Astrocyte (in vitro differentiated cells and primary cell): Measurements from ENCODE around the gene SPIRE1. TPM values are rescaled to one million over a fixed set of nuclear protein-coding genes. Genes with fewer than 3 reads are reported as not detected.

Experiments used
- DNase-seq: peaks from one replicate; pipeline ENCODE4 v3.0.0-alpha.2; 2010; ENCODE audit warnings: low read depth
- FAIRE-seq: peaks from 2 replicates; lab custom pipeline; 2011; peaks lifted over from hg19 to GRCh38; lab: Jason Lieb, UNC
- H2AFZ ChIP-seq: 2 replicates; pipeline ENCODE4 v1.6.0; 2012; ENCODE audit warnings: low read depth, low read length, inconsistent platforms
- H3K27ac ChIP-seq: 2 replicates; pipeline ENCODE4 v1.5.1; 2011; ENCODE audit warnings: low read depth, low read length, inconsistent platforms
- H3K27me3 ChIP-seq: 2 replicates; pipeline ENCODE4 v1.6.0; 2011; ENCODE audit warnings: low read length, inconsistent platforms; ENCODE audit not compliant: insufficient read depth
- H3K36me3 ChIP-seq: 2 replicates; pipeline ENCODE4 v1.5.1; 2011; ENCODE audit warnings: low read length, inconsistent platforms; ENCODE audit not compliant: insufficient read depth
- H3K4me1 ChIP-seq: 2 replicates; pipeline ENCODE4 v1.5.1; 2011; ENCODE audit warnings: low read length, inconsistent platforms; ENCODE audit not compliant: insufficient read depth
- H3K4me2 ChIP-seq: 2 replicates; pipeline ENCODE4 v1.6.0; 2012; ENCODE audit warnings: low read length, inconsistent platforms
- H3K4me3 ChIP-seq: 2 replicates; pipeline ENCODE4 v1.5.1; 2011; ENCODE audit warnings: low read depth, mild to moderate bottlenecking, low read length, inconsistent platforms; ENCODE audit not compliant: insufficient read depth
- H3K79me2 ChIP-seq: 2 replicates; pipeline ENCODE4 v1.6.0; 2012; ENCODE audit warnings: mild to moderate bottlenecking, low read length, inconsistent platforms; ENCODE audit not compliant: insufficient read depth
- H3K9ac ChIP-seq: 2 replicates; pipeline ENCODE4 v1.6.0; 2012; ENCODE audit warnings: mild to moderate bottlenecking, low read length, inconsistent platforms
- H3K9me3 ChIP-seq: 2 replicates; pipeline ENCODE4 v1.5.1; 2012; ENCODE audit warnings: low read depth, mild to moderate bottlenecking, low read length, inconsistent platforms; ENCODE audit not compliant: insufficient read depth
- H4K20me1 ChIP-seq: 2 replicates; pipeline ENCODE4 v1.6.0; 2012; ENCODE audit warnings: low read length, inconsistent platforms; ENCODE audit not compliant: insufficient read depth
- H3K27ac Mint-ChIP-seq: one replicate; pipeline ENCODE4 v1.8.0; 2021; ENCODE audit warnings: mild to moderate bottlenecking, mixed read lengths; ENCODE audit not compliant: unreplicated experiment
- H3K27me3 Mint-ChIP-seq: one replicate; pipeline ENCODE4 v1.8.0; 2021; ENCODE audit warnings: low read depth, mixed read lengths; ENCODE audit not compliant: unreplicated experiment
- H3K36me3 Mint-ChIP-seq: one replicate; pipeline ENCODE4 v1.8.0; 2021; ENCODE audit warnings: low read depth, mixed read lengths; ENCODE audit not compliant: unreplicated experiment
- H3K4me1 Mint-ChIP-seq: one replicate; pipeline ENCODE4 v1.8.0; 2021; ENCODE audit warnings: low read depth, mixed read lengths; ENCODE audit not compliant: unreplicated experiment
- H3K4me3 Mint-ChIP-seq: one replicate; pipeline ENCODE4 v1.8.0; 2021; ENCODE audit warnings: mild to moderate bottlenecking, moderate library complexity, mixed read lengths; ENCODE audit not compliant: unreplicated experiment
- H3K9me3 Mint-ChIP-seq: one replicate; pipeline ENCODE4 v1.8.0; 2021; ENCODE audit warnings: mild to moderate bottlenecking, mixed read lengths; ENCODE audit not compliant: unreplicated experiment
- EZH2 ChIP-seq: IDR thresholded peaks from 2 replicates; pipeline ENCODE4 v1.6.1; 2012; ENCODE audit warnings: mild to moderate bottlenecking, low read length, inconsistent platforms; ENCODE audit not compliant: insufficient read depth
- total RNA-seq: library from RNA; stranded (reverse); gene quantifications from 2 replicates; pipeline ENCODE4 v1.2.1, GENCODE V29; 2021
- TF ChIP-seq, protein P1 (sequence below): IDR thresholded peaks from 2 replicates; pipeline ENCODE4 v1.5.1; 2011; ENCODE audit warnings: low read depth, mild to moderate bottlenecking, inconsistent platforms, low read length, moderate library complexity; ENCODE audit not compliant: insufficient read depth

The SPIRE1 gene
- total RNA-seq, 1 donor from 2014 or later, result 42.0 TPM

DNA sequence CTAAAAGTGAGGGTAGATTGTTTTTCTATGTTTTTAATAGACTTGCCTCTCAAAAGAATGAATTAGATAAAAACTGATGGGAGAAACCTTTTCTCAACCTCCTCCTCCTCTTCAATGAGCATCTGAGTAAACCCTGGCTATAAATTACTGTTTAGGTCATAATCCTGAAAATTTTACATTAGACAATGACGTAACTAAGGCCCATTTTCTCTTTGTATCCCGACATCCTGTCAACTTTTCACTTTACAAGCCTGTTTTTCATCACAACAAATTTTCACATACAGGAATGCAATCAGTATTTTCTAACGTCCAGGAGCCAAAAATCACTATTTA lies 1.3 kb downstream of the SPIRE1 start:
- peaks cover 31% of the 10 kb centered on the region for H3K4me1 Mint-ChIP-seq
- peak overlapping the region; percentile 84 for H3K27ac ChIP-seq
- peak overlapping the region; percentile 95 for H3K9ac ChIP-seq

DNA sequence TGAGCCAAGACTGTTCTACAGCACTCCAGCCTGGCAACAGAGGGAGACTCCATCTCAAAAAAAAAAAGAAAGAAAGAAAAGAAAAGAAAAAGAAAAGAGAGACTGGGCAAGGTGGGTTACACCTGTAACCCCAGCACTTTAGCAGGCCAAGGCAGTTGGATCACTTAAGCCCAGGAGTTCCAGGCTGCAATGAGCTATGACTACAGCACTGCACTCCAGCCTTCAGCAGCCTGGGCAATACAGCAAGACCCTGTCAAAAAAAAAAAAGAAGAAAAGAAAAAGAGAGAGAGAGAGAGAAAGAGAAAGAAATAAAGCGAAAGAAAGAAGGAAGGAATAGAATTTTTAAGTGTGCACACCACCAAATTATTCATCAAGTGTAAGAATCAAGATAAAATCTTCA lies 2.9 kb downstream of the SPIRE1 start:
- H3K36me3 ChIP-seq, result no peaks in the 10 kb centered on the region
- H2AFZ ChIP-seq, result no peak overlapping the region
- peaks cover 31% of the 10 kb centered on the region for H3K4me1 Mint-ChIP-seq
- no peaks in the 10 kb centered on the region for H3K27me3 Mint-ChIP-seq
- peak overlapping the region; percentile 91 for H3K4me3 Mint-ChIP-seq
- peaks cover 11% of the 10 kb centered on the region for H3K4me1 ChIP-seq
- H3K27ac ChIP-seq, result no peak overlapping the region
- H3K4me3 ChIP-seq, result no peak overlapping the region
- H4K20me1 ChIP-seq, result peaks cover 36% of the 10 kb centered on the region
- H3K27me3 ChIP-seq, result no peaks in the 10 kb centered on the region
- peaks cover 68% of the 10 kb centered on the region for H3K79me2 ChIP-seq
- no peak for DNase-seq
- peak overlapping the region; percentile 88 for H3K4me2 ChIP-seq
- no peaks in the 10 kb centered on the region for H3K9me3 Mint-ChIP-seq
- FAIRE-seq, result no peak
- H3K27ac Mint-ChIP-seq, result no peak overlapping the region
- H3K36me3 Mint-ChIP-seq, result no peaks in the 10 kb centered on the region
- H3K9ac ChIP-seq, result no peak overlapping the region
- TF ChIP-seq, protein P1, sequence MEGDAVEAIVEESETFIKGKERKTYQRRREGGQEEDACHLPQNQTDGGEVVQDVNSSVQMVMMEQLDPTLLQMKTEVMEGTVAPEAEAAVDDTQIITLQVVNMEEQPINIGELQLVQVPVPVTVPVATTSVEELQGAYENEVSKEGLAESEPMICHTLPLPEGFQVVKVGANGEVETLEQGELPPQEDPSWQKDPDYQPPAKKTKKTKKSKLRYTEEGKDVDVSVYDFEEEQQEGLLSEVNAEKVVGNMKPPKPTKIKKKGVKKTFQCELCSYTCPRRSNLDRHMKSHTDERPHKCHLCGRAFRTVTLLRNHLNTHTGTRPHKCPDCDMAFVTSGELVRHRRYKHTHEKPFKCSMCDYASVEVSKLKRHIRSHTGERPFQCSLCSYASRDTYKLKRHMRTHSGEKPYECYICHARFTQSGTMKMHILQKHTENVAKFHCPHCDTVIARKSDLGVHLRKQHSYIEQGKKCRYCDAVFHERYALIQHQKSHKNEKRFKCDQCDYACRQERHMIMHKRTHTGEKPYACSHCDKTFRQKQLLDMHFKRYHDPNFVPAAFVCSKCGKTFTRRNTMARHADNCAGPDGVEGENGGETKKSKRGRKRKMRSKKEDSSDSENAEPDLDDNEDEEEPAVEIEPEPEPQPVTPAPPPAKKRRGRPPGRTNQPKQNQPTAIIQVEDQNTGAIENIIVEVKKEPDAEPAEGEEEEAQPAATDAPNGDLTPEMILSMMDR, result no peak
- no peak for TF ChIP-seq EZH2
- no peaks in the 10 kb centered on the region for H3K9me3 ChIP-seq

More for the DNA sequence above, 1.3 kb downstream of the SPIRE1 start:
- Mint-ChIP-seq H3K4me3 (peak overlapping the region; percentile 91), H3K27me3 (no peaks in the 10 kb centered on the region), H3K27ac (peak overlapping the region; percentile 90), H3K36me3 (no peaks in the 10 kb centered on the region), H3K9me3 (no peaks in the 10 kb centered on the region)
- Histone ChIP-seq H2AFZ (peak overlapping the region; percentile 68), H3K36me3 (no peaks in the 10 kb centered on the region), H3K4me3 (peak overlapping the region; percentile 93), H3K9me3 (no peaks in the 10 kb centered on the region), H3K4me2 (peak overlapping the region; percentile 88), H3K79me2 (peaks cover 54% of the 10 kb centered on the region), H3K27me3 (no peaks in the 10 kb centered on the region), H3K4me1 (peaks cover 11% of the 10 kb centered on the region), H4K20me1 (peaks cover 34% of the 10 kb centered on the region)
- no peak for FAIRE-seq
- DNase-seq, result peak; percentile 36
- TF ChIP-seq, protein P1, result no peak
- no peak for TF ChIP-seq EZH2

DNA sequence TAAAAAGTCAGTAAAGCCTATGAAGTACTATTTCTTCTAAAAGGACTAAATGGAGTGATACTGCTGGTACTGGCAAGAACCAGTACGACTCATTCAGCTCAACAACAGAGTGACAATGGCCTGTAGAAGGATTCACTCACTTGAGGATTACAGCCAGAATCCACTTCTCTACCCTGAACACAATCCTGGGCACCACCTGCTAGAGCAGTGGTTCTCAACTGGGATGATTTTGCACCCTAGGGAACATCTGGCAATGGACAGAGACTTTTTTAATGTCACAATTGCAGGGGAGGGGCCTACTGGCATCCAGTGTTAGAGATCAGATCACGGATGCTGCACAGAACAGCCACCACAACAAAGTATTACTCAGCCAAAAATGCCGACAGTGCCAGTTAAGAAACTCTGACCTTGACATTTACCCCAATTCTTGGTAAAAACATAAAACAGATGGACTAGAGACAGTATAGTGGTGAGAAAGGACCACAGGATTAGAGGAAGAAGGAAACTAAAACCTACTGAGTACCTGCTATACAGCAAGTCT lies 5.0 kb downstream of the SPIRE1 start:
- Mint-ChIP-seq H3K27me3 (no peaks in the 10 kb centered on the region), H3K36me3 (no peaks in the 10 kb centered on the region), H3K9me3 (no peaks in the 10 kb centered on the region), H3K4me1 (peaks cover 30% of the 10 kb centered on the region), H3K27ac (no peak overlapping the region), H3K4me3 (no peak overlapping the region)
- H3K4me1 ChIP-seq, result peaks cover 11% of the 10 kb centered on the region
- peaks cover 87% of the 10 kb centered on the region for H3K79me2 ChIP-seq
- H3K4me2 ChIP-seq, result peak overlapping the region; percentile 48
- no peak overlapping the region for H2AFZ ChIP-seq
- no peak overlapping the region for H3K27ac ChIP-seq
- TF ChIP-seq EZH2, result no peak
- TF ChIP-seq, protein P1, result no peak
- no peak overlapping the region for H3K9ac ChIP-seq
- DNase-seq, result no peak
- H3K9me3 ChIP-seq, result no peaks in the 10 kb centered on the region
- H3K36me3 ChIP-seq, result no peaks in the 10 kb centered on the region
- peak; percentile 49 for FAIRE-seq
- no peaks in the 10 kb centered on the region for H3K27me3 ChIP-seq
- H4K20me1 ChIP-seq, result peaks cover 43% of the 10 kb centered on the region
- no peak overlapping the region for H3K4me3 ChIP-seq
